A549 treated with Mapracorat at 1 μM for 4 hours (cell line): ENCODE measurements around the gene POLR1H. TPM values are rescaled to one million over a fixed set of nuclear protein-coding genes. Genes with fewer than 3 reads are reported as not detected.

Experiments used
- total RNA-seq: library from RNA; stranded (reverse); fragments of 200-300 nt; extraction: Qiagen RNA extraction; gene quantifications from 5 replicates; pipeline ENCODE4 v1.2.3, GENCODE V29; 2022

Gene POLR1H, protein sequence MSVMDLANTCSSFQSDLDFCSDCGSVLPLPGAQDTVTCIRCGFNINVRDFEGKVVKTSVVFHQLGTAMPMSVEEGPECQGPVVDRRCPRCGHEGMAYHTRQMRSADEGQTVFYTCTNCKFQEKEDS
- total RNA-seq = 24.7 to 36.7 TPM (median 31.8 TPM) in 5 replicates

DNA sequence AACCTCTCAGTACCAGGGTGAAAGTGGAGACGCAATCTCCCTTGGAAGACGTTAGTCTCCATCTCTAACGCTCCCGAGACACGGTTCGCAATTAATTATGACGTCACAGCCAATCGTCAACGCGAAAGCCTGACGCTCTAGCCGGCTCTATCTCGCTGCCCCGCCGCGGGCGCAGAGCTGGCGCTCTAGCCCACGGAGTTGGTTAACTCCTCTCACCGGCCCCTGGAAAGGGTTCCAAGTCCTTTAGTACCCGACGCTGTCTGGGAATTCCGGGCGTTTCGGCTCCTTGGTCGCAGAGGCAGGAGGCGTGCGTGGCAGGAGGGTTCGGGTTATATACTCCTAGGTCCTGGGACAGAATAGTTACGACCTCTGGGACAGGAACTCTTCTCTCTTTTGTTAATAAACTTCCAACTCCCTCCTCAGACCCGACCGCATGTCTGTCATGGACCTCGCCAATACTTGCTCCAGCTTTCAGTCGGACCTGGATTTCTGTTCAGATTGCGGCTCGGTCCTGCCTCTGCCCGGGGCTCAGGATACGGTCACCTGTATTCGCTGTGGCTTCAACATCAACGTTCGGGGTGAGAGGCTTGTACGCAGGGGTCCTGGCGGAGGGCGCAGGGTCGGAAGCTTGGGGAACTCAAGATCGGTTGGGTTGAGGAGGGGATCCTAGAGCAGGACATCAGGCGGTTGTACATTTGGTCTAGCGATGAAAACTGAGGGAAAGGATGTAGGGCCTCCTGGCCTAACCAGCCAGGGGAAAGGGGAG, at the start of gene POLR1H:
Gene POLR1H, plus strand, starts transcription at position 174 of the 766 bp plus-strand sequence. Its CDS starts 260 bp downstream, at position 434.

GRCh38 chr6:30066577-30067459, 5.8 kb downstream of the POLR1H start, which contains the start of gene PPP1R11:
PPP1R11 (plus strand) TSS chr6:30067198; CDS start chr6:30067411, 213 bp downstream.

GRCh38 chr6:30075094-30075789, 14.2 kb downstream of the POLR1H start, which contains the start of gene RNF39:
RNF39 (minus strand) TSS chr6:30075769; CDS start chr6:30075585, 184 bp downstream.

DNA sequence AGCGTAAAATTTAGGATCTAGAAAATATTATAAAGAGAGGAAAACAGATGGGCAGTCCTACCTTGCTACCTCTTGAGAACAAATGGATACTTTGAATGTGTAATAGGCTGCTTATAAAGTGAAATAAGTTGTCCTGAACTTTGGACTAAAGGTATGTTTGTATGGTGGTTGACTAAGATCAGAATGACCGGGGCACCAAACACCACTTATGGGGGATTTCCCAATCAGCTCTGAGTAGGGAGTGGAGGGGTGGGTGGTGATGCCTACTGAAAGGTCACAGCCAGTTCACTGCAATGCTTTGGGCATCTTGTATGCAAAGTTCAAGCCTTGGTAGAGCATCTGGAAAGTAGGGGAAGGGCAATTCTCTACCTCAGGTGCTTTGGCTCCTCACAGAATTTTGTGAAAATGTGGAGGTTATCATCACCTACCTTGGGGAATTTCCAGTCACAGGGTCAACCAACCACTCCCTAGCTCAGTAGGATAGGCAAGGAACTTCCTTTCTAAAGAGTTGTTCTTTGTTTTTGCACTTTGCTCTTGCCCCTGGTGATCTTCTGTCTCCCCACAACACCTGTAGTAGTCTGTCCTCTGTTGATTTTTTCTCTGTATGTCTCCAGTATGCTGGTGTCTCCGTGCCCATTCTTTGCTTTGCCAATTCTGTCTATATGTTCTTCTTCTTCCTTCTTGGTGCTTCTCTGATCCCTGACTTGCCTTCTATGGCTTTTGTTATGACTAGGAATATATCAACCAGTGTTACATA, 52.1 kb downstream of the POLR1H start, which contains the start of gene TRIM31:
Gene TRIM31, minus strand, starts transcription at position 88 of the 757 bp plus-strand sequence. CDS start 285 bp downstream, outside the sequence.

Other genes starting within 250 kb of the POLR1H start
- not detected in 5 replicates for gene HLA-G, start 233.4 kb upstream of the POLR1H start, total RNA-seq
- 118 to 154 TPM (median 140 TPM) in 5 replicates for gene HLA-A, start 118.7 kb upstream of the POLR1H start, total RNA-seq
- 40.1 to 41.9 TPM (median 41.3 TPM) in 5 replicates for gene PPP1R11, start 5.9 kb downstream of the POLR1H start, total RNA-seq
- not detected in 5 replicates for gene RNF39, start 14.5 kb downstream of the POLR1H start, total RNA-seq
- 0.48 to 1.3 TPM (median 0.82 TPM) in 5 replicates for gene TRIM31, start 51.8 kb downstream of the POLR1H start, total RNA-seq
- gene TRIM40, start 74.9 kb downstream of the POLR1H start, total RNA-seq = not detected in 5 replicates
- gene TRIM10, start 99.9 kb downstream of the POLR1H start, total RNA-seq = not detected in 5 replicates
- gene TRIM15, start 102.3 kb downstream of the POLR1H start, total RNA-seq = not detected in 5 replicates
- 24.5 to 27.3 TPM (median 26.9 TPM) in 5 replicates for gene TRIM26, start 152.1 kb downstream of the POLR1H start, total RNA-seq